ENCODE results near the gene FAM107B.

DNA sequence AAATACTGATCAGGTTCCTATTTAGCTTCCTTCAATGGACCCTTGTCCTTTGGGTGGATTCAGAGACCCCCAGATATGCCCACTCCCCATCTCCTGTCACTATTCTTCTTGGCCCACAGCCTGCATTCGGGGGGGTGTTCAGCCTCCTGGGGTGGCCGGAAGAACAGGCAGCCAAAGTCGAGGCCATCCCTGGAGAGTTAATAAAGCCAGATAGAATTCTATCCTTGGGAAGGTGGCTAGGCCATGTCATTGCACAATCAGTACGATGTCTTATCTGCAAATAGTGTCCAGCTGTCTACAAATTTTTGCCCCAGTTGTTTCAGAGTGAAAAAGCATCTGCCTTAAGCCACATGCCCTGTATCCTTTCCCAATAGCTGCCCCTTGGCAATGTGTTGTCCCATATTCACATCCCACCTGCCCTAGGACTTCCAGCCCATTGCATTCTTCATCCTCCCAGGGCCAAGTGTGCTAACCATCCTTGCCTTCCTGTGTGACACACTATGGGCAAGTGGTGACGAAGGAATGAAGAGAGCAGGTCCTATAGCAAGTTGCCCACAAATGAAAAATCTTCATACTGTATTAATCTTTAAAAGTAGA lies 9.9 kb upstream of the FAM107B start:
- TF ChIP-seq, protein P1, sequence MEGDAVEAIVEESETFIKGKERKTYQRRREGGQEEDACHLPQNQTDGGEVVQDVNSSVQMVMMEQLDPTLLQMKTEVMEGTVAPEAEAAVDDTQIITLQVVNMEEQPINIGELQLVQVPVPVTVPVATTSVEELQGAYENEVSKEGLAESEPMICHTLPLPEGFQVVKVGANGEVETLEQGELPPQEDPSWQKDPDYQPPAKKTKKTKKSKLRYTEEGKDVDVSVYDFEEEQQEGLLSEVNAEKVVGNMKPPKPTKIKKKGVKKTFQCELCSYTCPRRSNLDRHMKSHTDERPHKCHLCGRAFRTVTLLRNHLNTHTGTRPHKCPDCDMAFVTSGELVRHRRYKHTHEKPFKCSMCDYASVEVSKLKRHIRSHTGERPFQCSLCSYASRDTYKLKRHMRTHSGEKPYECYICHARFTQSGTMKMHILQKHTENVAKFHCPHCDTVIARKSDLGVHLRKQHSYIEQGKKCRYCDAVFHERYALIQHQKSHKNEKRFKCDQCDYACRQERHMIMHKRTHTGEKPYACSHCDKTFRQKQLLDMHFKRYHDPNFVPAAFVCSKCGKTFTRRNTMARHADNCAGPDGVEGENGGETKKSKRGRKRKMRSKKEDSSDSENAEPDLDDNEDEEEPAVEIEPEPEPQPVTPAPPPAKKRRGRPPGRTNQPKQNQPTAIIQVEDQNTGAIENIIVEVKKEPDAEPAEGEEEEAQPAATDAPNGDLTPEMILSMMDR (IDR thresholded peaks at IDR 0.05; ENCODE audit: poor library complexity), result no peak
- TF ChIP-seq EZH2 (IDR thresholded peaks at IDR 0.05; ENCODE audit: borderline replicate concordance), result no peak

Measured in hepatocyte (in vitro differentiated cells).